ENCODE results near the gene GPC3.

The GPC3 gene

DNA sequence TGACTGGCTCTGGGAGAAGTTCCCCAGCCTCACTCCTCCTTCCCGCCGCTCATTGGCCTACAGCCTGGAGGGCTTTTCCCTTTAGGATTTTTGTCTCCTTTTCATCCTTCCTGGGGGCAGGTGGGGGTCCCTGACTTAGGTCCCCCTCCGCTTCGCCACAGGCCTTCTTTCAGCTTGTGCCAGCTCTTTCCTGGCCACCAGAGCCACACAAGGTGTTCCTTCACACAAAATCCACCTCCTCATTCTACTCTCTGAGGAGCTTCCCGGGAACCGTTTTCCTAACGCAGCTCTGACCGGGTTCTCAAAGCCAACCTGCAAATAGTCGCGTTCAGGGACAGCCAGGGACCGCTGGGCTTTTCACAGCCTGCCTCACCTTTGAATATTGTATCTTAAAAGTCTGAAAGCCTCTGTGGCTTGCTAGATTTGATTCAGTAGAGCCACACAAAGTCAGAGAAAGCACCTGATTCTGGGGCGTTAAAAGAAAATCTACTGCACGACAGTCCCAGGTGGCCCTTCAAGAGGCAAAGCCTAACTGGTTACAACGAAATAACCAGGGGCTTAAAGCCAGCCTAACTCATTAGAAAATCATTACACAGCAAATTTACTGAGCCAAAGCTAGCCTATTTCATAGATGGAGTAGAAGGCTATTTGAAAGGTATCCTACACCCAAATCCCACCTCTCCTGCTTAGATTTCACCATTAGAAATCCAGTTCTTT, 731 bp upstream of the GPC3 start:
- peaks cover 30% of the 10 kb centered on the region for H3K4me1 ChIP-seq (ENCODE audit: insufficient read depth, low read length)
- H3K9ac ChIP-seq (ENCODE audit: low read depth, low read length), result peak overlapping the region; percentile 50; the same call in 1 of the 2 replicates
- H3K9me3 ChIP-seq (ENCODE audit: control insufficient read depth, insufficient read depth, low read length), result no peaks in the 10 kb centered on the region
- no peaks in the 10 kb centered on the region for H3K36me3 ChIP-seq (ENCODE audit: insufficient read depth, low read length)

DNA sequence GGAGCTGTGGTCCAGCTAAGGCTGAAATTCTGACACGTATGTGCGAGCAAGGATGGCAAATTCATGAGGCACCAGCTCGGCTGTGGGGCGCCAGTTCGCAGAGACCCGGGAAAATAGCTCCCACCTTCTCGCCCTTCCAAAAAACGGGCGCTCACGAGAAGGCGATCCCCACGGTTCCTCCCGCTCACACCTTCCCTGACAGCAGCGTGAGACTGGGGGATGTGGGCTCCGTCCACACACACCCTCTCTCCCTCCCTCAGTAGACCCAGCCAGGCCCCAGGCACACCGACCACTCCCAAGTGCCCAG, 584 bp downstream of the GPC3 start:
- H3K4me1 ChIP-seq (ENCODE audit: insufficient read depth, low read length), result peaks cover 28% of the 10 kb centered on the region
- H3K9me3 ChIP-seq (ENCODE audit: control insufficient read depth, insufficient read depth, low read length), result no peaks in the 10 kb centered on the region
- H3K36me3 ChIP-seq (ENCODE audit: insufficient read depth, low read length), result no peaks in the 10 kb centered on the region
- peak overlapping the region; percentile 47; the same call in 1 of the 2 replicates for H3K9ac ChIP-seq (ENCODE audit: low read depth, low read length)

DNA sequence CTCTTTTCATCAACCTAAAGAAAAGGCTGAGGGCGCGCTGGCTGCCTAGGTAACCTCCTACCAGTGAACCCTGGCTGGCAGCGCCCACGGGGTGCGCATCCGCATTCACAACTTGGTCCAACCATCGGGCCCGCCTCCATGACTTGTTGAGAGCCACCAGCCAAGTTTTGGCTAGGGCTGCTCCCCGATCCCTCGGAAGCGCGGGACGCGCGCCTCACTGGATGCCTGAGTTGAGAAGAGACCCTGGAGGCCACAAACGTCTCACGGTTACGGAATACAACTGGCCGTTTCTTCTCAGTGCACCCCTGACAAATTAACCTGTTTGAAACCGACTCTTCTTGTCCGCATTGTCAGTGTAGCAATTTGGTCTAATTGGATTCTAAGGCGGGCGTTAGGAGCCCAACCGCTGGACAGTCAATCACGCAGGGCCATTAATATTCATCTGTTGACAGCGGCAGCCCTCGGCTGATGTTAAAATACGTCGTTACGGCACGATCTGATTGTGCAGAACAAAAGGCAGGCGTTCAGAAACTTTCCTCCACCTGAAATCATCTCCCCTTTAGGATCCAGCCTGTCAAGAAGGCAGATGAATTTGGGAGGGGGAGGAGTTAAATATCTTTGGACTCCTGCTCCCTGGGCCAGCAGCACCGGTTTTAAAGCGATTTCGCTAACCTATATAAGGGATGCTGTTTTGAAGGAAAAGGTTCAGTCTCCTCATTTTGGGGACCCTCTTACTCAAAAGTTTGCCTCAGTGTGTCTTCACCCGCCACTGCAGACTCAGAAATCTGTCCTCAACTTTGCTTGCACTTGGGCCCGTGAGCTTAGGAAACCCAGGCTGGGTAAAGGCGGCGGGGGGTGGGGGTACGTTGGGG, 1.2 kb downstream of the GPC3 start:
- no peaks in the 10 kb centered on the region for H3K36me3 ChIP-seq (ENCODE audit: insufficient read depth, low read length)
- peaks cover 22% of the 10 kb centered on the region for H3K4me1 ChIP-seq (ENCODE audit: insufficient read depth, low read length)
- peak overlapping the region; percentile 47; the same call in 1 of the 2 replicates for H3K9ac ChIP-seq (ENCODE audit: low read depth, low read length)
- H3K9me3 ChIP-seq (ENCODE audit: control insufficient read depth, insufficient read depth, low read length), result no peaks in the 10 kb centered on the region

DNA sequence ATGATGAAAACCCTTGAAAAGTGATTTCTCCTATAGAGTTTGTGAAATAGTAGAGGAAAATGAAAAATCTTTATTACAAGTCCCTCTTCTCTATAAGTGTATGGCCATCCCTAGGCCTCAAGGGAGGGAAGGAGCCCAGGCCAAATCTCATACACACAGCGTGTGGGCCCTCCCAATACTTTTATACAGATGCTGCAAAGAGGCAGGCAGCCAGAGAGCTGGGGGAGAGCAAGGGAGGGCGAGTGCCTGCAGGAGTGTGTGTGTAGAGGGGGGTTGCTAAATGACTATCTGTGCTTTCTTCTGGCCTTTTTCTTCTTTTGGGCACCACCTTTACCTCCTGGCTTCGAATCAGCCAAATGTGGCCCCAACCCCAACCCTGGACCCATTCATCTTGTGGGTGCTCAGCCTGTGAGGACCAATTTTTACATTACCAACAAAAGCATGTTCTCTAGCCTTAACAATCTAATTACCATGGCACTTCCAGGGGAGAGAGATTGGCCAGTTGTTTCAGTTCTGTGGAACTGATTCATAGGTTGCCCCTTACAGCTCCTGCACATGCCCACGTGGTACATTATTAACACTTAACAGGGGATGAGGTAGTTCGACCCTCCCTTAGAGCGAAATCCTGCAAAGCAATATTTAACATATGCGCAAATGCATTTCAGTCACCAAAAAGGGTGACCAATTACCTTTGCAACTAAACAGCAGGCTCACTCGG, 2.0 kb downstream of the GPC3 start:
- Histone ChIP-seq H3K4me1 (ENCODE audit: insufficient read depth, low read length) (peaks cover 18% of the 10 kb centered on the region), H3K9me3 (ENCODE audit: control insufficient read depth, insufficient read depth, low read length) (no peaks in the 10 kb centered on the region), H3K36me3 (ENCODE audit: insufficient read depth, low read length) (no peaks in the 10 kb centered on the region), H3K9ac (ENCODE audit: low read depth, low read length) (no peak overlapping the region; the same call in 1 of the 2 replicates)

DNA sequence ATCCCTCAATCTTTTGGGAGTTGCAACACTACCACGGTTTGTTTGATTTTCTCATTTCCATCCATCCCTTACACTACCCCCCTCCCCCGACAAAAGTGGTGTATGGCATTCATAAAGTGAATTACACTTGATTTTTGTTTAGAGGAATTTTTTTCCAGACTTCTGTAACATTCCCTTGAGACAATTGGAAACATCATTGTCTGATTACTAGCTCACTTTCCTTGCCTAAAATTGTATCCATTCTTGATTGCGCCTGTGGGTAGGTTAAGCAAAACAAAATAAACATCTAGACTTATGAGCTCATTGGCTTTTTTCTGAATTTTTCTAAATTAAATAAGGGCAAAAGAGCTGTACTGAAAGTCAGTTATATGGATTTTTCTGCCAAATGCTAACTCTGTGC, 3.5 kb downstream of the GPC3 start:
- Histone ChIP-seq H3K9ac (ENCODE audit: low read depth, low read length) (no peak overlapping the region), H3K36me3 (ENCODE audit: insufficient read depth, low read length) (no peaks in the 10 kb centered on the region), H3K9me3 (ENCODE audit: control insufficient read depth, insufficient read depth, low read length) (no peaks in the 10 kb centered on the region), H3K4me1 (ENCODE audit: insufficient read depth, low read length) (peaks cover 18% of the 10 kb centered on the region)

DNA sequence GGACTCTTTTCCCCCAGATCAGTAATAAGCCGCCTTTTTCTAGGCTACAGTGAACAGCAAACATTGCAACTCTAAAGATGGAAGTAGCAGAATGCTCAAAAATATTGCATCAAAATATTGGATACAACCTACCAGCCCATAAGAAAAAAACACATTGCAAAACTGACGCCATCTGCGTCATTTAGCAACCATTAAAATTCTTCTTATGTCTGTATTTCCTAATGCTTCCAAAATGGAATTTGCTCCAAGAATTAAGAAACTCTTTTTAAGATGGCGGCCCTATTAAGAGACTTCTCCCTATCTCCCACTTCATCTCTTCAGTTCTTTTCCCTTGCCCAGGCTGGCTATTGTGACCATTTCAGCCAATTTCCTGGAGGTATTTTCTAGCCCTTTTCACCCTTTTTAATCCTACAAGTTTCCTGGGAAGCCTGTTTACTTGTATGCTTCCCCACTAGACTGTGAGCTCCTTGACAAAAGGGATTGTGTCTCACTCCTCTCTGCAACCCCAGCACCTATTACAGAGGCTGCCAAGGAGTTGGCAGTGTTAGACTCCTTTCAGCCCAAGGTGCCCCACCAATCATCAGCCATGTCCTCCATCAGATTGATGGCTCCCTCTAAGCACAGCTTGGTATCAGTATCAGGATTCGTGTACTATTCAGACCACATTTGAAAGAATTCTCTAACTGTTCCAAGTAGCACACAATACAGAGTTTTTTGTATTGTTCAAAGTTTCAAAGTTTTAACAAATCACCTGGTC, 4.4 kb downstream of the GPC3 start:
- Histone ChIP-seq H3K9ac (ENCODE audit: low read depth, low read length) (no peak overlapping the region), H3K9me3 (ENCODE audit: control insufficient read depth, insufficient read depth, low read length) (no peaks in the 10 kb centered on the region), H3K4me1 (ENCODE audit: insufficient read depth, low read length) (peaks cover 18% of the 10 kb centered on the region), H3K36me3 (ENCODE audit: insufficient read depth, low read length) (no peaks in the 10 kb centered on the region)

DNA sequence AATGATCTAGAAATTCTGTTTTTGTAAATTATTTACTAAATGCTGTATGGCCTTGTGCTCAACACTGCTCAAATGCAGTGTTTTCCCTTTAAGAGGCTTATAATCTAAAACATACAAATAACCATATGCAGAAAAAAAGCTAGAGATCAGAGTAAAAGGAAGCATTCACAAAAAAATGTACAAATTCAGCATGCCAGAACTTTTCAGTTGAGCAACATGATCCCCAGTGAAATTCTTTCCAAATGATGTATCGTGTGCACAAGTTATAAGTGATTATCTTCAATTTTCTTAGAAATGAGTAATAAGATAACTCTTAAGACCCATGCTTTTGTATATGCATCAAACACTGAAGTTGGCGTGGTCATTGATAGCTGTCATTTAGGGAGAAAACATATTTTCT, 5.0 kb downstream of the GPC3 start:
- no peaks in the 10 kb centered on the region for H3K36me3 ChIP-seq (ENCODE audit: insufficient read depth, low read length)
- peaks cover 18% of the 10 kb centered on the region for H3K4me1 ChIP-seq (ENCODE audit: insufficient read depth, low read length)
- no peak overlapping the region for H3K9ac ChIP-seq (ENCODE audit: low read depth, low read length)
- no peaks in the 10 kb centered on the region for H3K9me3 ChIP-seq (ENCODE audit: control insufficient read depth, insufficient read depth, low read length)

DNA sequence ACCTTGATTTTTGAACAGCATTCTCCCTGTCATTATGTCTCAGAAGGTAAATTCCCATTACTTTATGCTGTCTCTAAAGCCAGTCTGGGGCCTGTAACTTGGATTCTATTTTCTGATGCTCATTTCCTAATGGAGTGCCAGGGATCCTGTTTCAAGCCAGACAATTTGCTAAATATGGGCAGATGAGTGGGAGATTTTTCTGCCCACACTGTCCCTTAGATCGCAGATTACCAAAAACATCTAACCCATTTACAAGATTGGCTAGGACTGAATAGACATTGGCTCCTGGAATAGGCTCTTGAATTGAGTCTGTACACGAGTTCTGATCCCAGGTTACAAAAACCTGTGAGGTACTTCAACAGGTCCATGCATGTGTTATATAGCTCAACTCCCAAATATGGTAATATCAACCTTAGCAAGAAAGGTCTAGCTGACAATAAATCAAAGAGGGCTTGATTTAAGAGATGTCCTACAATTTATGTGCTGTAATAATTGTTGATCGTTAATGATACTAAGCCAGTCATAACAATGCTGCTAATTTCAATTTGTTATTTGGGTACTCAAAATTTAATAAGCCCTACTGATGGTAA, 5.7 kb downstream of the GPC3 start:
- H3K36me3 ChIP-seq (ENCODE audit: insufficient read depth, low read length), result no peaks in the 10 kb centered on the region
- no peak overlapping the region for H3K9ac ChIP-seq (ENCODE audit: low read depth, low read length)
- peaks cover 18% of the 10 kb centered on the region for H3K4me1 ChIP-seq (ENCODE audit: insufficient read depth, low read length)
- H3K9me3 ChIP-seq (ENCODE audit: control insufficient read depth, insufficient read depth, low read length), result no peaks in the 10 kb centered on the region

DNA sequence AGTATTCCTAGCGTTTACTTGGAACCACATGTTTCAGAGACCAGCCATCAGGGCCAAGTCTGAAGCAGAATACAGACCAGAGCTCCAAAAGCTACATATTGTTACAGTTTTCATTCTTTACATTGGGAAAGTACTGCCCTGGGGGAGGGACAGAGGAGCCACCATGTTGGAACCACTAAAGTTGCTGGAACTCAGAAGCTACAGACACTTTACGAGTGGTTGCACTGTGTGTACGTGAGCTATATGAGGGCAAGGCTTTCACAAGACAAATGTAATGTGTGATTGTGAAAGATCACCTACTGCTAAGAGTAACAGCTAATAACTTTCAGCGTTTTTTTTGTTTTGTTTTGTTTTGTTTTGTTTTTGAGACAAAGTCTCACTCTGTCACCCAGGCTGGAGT, 11.7 kb downstream of the GPC3 start:
- no peaks in the 10 kb centered on the region for H3K36me3 ChIP-seq (ENCODE audit: insufficient read depth, low read length)
- no peak overlapping the region for H3K9ac ChIP-seq (ENCODE audit: low read depth, low read length)
- no peaks in the 10 kb centered on the region for H3K9me3 ChIP-seq (ENCODE audit: control insufficient read depth, insufficient read depth, low read length)
- peaks cover 21% of the 10 kb centered on the region for H3K4me1 ChIP-seq (ENCODE audit: insufficient read depth, low read length)

DNA sequence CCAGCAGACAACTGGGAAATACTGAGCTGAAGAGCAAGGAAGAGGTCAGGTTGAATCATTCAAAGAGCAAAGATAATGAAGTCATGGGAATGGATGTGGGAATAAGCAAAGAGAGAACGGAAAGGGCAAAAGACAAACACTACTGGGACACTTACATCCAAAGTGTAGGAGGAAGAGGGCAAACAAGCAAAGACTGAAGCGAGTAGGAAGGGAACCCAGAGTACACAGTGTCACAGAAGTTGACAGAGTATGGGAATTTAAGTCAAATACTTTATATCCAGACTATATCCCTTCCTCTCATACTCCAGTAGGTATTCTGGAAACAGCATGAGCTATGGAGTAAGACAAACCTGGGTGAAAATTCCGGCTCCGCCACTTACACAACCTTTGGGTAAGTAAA, 12.5 kb downstream of the GPC3 start:
- no peaks in the 10 kb centered on the region for H3K9me3 ChIP-seq (ENCODE audit: control insufficient read depth, insufficient read depth, low read length)
- H3K36me3 ChIP-seq (ENCODE audit: insufficient read depth, low read length), result no peaks in the 10 kb centered on the region
- no peak overlapping the region for H3K9ac ChIP-seq (ENCODE audit: low read depth, low read length)
- H3K4me1 ChIP-seq (ENCODE audit: insufficient read depth, low read length), result peaks cover 23% of the 10 kb centered on the region

DNA sequence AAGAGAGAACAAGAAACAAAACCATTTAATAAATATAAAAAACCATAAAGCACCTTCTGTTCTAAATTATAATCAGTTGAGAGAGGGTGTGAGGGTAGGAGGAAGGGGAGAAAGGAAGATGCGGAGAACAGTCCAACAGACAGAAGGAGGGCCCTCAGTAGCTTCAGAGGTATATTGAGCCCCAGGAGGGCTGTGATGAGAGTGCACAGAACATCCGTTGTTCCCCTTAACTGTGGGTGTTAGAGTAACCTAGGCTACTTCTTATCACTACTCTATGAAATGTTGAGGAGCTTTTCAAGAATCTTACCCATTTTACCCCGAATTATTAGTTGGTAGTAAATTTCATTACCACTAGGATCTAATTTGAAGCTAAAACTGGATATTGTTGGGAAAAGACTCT, 13.8 kb downstream of the GPC3 start:
- H3K4me1 ChIP-seq (ENCODE audit: insufficient read depth, low read length), result peaks cover 27% of the 10 kb centered on the region
- no peaks in the 10 kb centered on the region for H3K9me3 ChIP-seq (ENCODE audit: control insufficient read depth, insufficient read depth, low read length)
- H3K36me3 ChIP-seq (ENCODE audit: insufficient read depth, low read length), result no peaks in the 10 kb centered on the region
- no peak overlapping the region for H3K9ac ChIP-seq (ENCODE audit: low read depth, low read length)

DNA sequence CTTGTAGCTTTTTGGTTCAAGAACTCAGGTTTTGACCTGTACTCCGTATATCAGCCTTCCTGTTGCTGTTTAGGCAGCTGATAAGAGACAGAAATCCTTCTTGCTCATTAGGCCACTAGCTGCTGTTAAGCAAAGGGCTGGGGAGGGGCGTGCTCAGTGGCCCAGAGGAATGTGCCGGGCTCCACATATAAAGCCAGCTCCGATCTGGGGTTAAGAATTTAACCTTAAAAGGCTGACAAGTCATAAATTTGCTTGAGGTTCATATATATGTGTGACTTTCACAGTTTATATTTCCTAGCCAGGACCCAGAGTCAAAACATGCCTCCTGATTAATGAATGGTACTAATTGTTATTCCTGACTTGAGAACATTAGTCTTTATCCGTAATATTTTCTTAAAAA, 15.3 kb downstream of the GPC3 start:
- no peaks in the 10 kb centered on the region for H3K9me3 ChIP-seq (ENCODE audit: control insufficient read depth, insufficient read depth, low read length)
- no peaks in the 10 kb centered on the region for H3K36me3 ChIP-seq (ENCODE audit: insufficient read depth, low read length)
- no peak overlapping the region for H3K9ac ChIP-seq (ENCODE audit: low read depth, low read length)
- H3K4me1 ChIP-seq (ENCODE audit: insufficient read depth, low read length), result peaks cover 34% of the 10 kb centered on the region

DNA sequence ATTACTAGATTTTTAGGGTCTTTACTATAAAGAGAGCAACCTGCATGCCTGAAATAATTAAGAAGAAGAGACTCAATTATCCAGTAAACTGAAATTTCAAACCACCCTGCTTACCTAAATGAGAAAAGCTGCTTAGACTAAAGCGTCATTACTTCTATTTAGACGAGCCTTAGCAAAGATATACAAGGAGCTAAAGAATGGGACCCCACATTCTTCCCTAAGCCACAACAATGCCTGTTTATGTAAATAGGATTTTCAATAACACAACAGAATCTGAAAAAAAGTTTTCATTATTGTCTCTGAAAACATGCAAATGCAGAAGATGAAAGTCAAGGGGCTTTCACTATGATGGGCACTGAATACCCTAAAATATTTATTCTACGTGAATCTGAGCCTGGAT, 16.2 kb downstream of the GPC3 start:
- H3K36me3 ChIP-seq (ENCODE audit: insufficient read depth, low read length), result no peaks in the 10 kb centered on the region
- H3K4me1 ChIP-seq (ENCODE audit: insufficient read depth, low read length), result peaks cover 34% of the 10 kb centered on the region
- H3K9me3 ChIP-seq (ENCODE audit: control insufficient read depth, insufficient read depth, low read length), result no peaks in the 10 kb centered on the region
- H3K9ac ChIP-seq (ENCODE audit: low read depth, low read length), result no peak overlapping the region

DNA sequence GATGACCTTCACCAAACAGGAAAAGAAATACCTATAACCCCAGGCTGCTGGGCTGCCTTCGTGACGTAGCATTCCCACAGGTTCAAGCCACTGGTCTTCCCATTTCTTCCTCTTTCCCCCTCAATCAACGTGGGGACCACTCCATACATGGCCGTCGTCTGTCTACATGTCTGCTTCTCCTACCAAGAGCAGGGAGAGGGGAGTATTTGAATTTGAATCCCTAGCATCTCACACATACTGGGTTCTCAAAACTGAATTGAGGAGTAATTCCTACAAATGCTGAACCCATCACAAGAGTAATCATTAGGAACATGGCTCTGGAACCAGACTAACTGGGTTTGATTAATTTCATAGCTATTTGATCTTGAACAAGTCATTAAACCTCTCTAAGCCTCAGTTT, 17.3 kb downstream of the GPC3 start:
- Histone ChIP-seq H3K9me3 (ENCODE audit: control insufficient read depth, insufficient read depth, low read length) (no peaks in the 10 kb centered on the region), H3K4me1 (ENCODE audit: insufficient read depth, low read length) (peaks cover 34% of the 10 kb centered on the region), H3K36me3 (ENCODE audit: insufficient read depth, low read length) (no peaks in the 10 kb centered on the region), H3K9ac (ENCODE audit: low read depth, low read length) (no peak overlapping the region)

All from ES-I3 (cell line).